HG03342 (cell line): ENCODE data around the gene C22orf31.

ENCODE experiments used
- ATAC-seq: cut with Tn5 transposase; IDR thresholded peaks from one replicate; pipeline ENCODE4 v1.9.1; 2021; ENCODE audit warnings: mild to moderate bottlenecking, moderate library complexity; ENCODE audit not compliant: unreplicated experiment

C22orf31 gene

GRCh38 chr22:29030016-29030617, 31.5 kb downstream of the C22orf31 start:
- ATAC-seq: no peak

DNA sequence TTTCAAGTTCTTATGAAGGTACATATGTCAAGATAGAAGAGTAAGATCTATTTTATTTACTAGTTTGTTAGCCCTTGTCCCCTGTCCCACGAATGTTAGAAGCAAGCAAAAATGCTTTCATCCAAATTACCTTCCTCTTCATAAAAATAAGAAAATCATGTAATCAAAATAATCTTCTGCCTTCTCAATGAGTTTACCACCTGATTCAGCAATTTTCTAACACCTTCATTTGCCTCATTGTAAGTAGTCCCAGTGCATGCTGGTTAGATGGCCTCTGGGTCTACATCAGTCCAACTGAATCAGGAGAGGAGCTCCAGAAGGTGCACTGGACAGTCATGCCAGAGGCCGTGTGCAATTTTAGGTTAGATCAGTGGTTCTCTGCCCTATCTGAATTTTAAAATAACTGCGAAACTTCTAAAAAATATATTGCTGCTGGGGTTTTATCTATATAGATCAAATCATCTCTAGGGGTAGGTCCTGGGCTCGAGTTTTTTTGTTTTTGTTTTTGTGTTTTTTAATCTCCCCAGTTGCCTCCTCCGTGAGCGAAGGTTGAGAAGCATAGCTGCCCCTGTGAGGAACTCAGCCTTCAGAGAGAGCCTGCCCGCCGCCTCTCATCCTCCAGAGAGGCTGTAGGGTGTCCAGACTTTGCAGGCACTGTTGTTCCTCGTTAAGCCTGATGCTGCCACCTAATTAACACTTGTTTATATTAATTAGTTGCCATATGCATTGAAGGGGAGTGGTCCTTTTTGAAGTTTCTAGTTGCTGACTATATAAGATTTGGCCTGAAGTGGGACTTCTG, 32.2 kb downstream of the C22orf31 start:
- no peak for ATAC-seq

DNA sequence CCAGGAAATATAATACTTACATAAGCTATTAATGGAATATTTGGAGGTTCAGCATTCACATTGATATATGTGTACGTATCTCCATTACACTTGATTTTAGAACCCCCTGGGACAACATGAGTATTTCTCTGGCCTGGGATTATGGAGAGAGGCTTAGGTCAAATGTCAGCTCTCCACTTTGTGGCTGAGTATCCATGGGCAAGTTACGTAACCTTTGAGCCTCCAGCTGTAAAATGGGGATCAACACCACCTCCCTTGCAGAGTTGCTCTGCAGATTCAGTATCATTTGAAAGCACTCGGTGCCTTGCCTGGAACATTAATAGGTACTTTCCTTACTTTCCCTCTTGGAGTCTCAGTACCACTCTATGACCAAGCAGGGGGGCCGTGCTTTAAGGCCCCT, 33.2 kb downstream of the C22orf31 start:
- ATAC-seq: no peak

DNA sequence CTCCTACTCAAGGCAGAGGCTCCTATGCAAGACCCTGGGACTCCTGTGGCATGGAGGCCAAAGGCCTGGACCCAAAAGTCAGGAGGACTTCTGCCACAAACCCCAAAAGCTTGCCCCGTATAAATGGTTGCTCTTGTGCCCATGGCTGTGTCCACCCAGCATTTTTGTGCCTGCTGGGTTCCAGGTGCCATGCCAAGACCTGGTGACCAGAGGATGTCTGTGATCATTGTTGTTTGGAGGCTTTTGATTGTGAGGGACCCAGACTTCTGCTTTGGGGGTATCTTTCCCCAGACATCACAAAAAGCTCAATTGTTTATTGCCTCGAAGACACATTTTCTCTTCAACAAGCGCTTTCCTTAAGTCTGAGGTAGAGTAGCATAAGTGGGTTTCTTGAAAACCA, 35.1 kb downstream of the C22orf31 start:
- no peak for ATAC-seq

DNA sequence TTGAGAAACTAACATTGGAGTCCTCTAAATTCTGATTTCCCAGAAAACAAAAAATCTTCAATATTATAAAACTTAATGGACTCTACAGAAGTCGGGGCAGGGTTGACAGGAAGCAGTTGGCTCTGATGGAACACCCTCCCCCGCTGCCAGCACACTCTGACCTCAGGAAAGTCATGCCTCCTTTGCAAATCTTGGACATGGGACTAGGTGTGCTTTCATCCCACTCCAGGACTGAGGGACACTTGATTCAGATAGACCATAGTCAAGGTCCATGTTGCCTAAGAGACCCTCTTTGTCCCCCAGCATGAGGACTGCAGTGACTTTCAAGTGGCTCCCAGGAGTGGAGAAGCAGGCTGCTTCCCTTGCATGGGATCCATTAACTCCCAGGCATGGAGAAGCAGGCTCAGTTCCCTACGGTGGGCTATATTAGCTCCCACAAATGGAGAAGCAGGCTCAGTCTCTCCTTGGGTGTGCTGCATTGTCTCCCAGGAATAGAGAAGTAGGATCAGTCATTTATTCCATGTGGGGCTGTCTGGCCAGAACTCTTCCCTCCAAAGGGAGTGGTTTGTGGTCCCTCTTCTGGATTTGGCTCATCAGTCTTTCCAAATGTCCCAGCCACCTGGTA, 38.3 kb downstream of the C22orf31 start:
- ATAC-seq: no peak

GRCh38 chr22:29022101-29022817, 39.4 kb downstream of the C22orf31 start:
- no peak for ATAC-seq

DNA sequence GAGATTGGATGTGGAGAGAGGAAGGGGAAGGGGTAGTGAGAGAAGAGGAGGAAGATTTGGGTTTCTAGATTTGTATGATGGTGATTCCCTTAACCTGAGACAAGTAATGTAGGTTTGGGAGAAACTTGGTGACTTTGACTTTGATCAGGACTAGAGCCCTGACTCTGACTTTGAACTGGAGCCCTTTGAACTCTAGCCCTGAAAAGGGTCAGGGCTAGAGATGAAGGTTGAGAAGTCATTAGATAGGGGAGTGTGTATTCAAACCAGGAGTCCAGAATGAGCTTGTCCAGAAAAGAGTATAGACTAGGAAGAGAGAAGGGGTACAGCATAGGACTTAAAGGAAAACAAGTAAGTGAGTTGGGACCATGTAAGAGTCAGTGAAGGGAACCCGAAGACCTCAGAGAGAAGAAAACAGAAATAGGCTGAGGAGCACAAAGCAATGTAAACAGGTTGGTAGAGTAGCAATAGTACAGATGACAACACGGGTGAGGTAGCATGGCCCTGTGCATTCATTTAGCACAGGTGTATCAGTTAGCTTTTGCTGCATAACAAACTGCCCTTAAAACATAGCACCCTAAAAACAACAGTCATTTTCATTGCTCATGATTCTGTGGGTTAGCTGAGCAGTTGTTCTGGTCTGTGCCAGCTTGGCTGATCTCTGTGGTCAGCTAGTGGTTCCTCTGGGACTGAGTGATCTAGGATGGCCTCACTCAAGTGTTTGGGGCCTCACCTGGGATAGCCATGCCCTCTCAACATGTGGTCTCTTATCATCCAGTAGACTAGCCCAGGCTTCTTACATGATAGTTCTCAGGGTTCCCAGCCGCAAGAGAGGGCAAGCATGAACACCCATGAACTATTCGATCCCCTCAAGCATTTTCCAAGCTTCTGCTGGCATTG, 43.1 kb downstream of the C22orf31 start:
- no peak for ATAC-seq

GRCh38 chr22:29016067-29016938, 45.3 kb downstream of the C22orf31 start:
- ATAC-seq: no peak

DNA sequence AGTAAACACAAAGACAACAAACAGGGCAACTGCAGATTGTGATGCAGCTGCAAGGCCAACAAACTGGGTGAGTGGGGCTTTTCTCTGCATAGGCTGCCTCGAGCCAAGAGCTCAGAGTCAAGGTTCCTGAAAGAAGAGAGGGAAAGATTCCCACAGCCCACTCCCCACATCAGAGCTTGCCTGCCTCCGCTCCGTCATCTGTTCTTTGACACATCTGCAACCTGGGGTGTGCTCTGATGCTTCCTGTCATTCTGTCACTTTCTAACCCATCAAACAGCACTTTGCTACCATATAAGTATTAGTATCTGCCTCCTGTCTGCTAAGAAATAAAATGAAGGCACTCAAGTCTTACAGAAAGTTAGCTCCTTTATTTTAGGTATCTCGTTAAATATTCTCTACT, 46.9 kb downstream of the C22orf31 start:
- no peak for ATAC-seq

- no peak for ATAC-seq
Observed at GRCh38 chr22:29014293-29014692, 47.3 kb downstream of the C22orf31 start.

- ATAC-seq: no peak
Observed at GRCh38 chr22:29012952-29013351, 48.7 kb downstream of the C22orf31 start.

DNA sequence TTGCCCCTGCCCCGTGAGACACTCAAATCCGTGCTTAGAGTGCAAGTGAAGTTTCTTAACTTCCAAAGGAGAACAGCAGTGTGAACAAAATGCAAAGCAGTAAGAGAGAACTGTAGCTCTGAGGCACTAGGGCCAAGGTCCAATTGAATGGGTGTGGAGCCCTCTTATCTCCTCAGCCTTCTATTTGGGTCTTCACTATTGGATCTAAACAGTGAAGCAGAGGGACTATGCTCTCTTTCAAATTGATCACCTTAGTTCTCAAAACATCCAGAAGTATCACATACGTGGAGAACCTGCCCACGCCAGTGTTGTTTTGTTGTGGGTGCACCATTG, 49.6 kb downstream of the C22orf31 start:
- ATAC-seq: no peak

GRCh38 chr22:29011240-29012100, 50.2 kb downstream of the C22orf31 start:
- no peak for ATAC-seq

DNA sequence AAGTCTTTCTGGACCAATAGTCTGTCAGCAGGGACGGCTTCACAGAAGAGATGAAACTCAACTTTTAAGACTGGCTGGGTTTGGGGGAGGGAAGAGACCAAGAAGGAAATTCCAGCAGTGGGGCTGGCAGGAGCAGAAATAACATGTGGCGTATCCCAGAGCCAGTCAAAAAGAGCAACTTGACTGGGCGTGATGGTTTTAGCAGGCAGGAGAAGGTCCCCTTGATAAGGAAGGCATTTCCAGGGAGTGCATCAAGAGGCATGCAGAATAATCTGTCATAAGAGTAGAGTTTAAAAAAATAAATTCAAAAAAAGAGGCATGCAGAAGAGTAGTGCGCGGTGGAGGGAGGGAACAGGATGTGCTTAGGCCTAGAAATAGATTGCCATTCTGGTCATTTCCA, 52.5 kb downstream of the C22orf31 start:
- ATAC-seq: no peak
